Activated CD8-positive, alpha-beta T cell treated with anti-CD3 and anti-CD28 coated beads for 36 hours (primary cell): ENCODE data around the gene CNTNAP2. TPM values are rescaled to one million over a fixed set of nuclear protein-coding genes. Genes with fewer than 3 reads are reported as not detected.

Source experiments
- ATAC-seq: fragments of 200-7000 bp; cut with Tn5 transposase; one replicate; pipeline ENCODE4 v1.10.0; 2021; ENCODE audit warnings: mild to moderate bottlenecking, moderate library complexity
- CTCF ChIA-PET: fragments of 350-600 bp; sonication (Branson Sonifier 250); formaldehyde crosslinking; loops from one replicate; lab custom pipeline; 2021; ENCODE audit warnings: antibody characterized with exemption; lab: Charles Lee
- POLR2A ChIA-PET: fragments of 350-600 bp; sonication (Branson Sonifier 250); formaldehyde crosslinking; loops from one replicate; lab custom pipeline; 2021; ENCODE audit warnings: antibody characterized with exemption; lab: Charles Lee
- DNase-seq: peaks from one replicate; pipeline ENCODE4 v3.0.0-alpha.2; 2020
- H3K27ac Mint-ChIP-seq: one replicate; pipeline ENCODE4 v1.8.0; 2021; ENCODE audit warnings: mild to moderate bottlenecking, mixed read lengths
- H3K27me3 Mint-ChIP-seq: one replicate; pipeline ENCODE4 v1.8.0; 2021; ENCODE audit warnings: mixed read lengths
- H3K36me3 Mint-ChIP-seq: one replicate; pipeline ENCODE4 v1.8.0; 2021; ENCODE audit warnings: low read depth, mixed read lengths
- H3K4me1 Mint-ChIP-seq: one replicate; pipeline ENCODE4 v1.8.0; 2021; ENCODE audit warnings: low read depth, mixed read lengths
- H3K4me3 Mint-ChIP-seq: one replicate; pipeline ENCODE4 v1.8.0; 2021; ENCODE audit warnings: mild to moderate bottlenecking, moderate library complexity, mixed read lengths
- H3K9me3 Mint-ChIP-seq: one replicate; pipeline ENCODE4 v1.8.0; 2021; ENCODE audit warnings: mixed read lengths
- CTCF ChIP-seq: fragments of 200-600 bp; IDR thresholded peaks from one replicate; pipeline ENCODE4 v1.8.0; 2022; ENCODE audit warnings: antibody characterized with exemption, mild to moderate bottlenecking
- intact Hi-C: fragments of 100-400 bp; cut with micrococcal nuclease; formaldehyde crosslinking; loops from one replicate; pipeline ENCODE4 v1.10.0; 2022
- total RNA-seq, 2 experiments: library from RNA; stranded (reverse); gene quantifications; one replicate each; pipeline ENCODE4 v1.2.3, GENCODE V29; 2021

CNTNAP2 gene
- total RNA-seq, 2 experiments from 2014 or later = not detected

DNA sequence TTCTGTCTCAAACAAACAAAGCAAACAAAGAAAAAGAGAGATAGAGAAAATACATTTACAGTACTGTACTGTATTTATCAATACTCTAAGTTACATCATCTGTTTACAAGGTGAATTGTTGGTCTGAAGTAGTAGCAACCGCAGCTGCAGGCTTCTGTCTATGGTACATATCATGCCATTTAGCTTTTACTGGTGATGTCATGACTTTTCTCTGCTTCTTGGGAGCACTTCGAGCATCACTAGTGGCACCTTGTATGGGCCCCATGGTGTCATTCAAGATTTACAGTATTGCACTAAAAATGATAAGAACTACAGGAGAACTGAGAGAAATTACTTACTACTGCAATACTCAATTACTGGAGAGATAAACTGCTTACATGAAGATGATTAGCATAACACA, 826.9 kb downstream of the CNTNAP2 start:
- peaks cover 8% of the 10 kb centered on the region for H3K9me3 Mint-ChIP-seq
- intact Hi-C loops = no loop called here
- ATAC-seq = no peak
- no peak for DNase-seq
- ChIA-PET POLR2A (no interaction called here), CTCF (no interaction called here)
- no peaks in the 10 kb centered on the region for H3K4me1 Mint-ChIP-seq
- H3K27me3 Mint-ChIP-seq = no peaks in the 10 kb centered on the region
- TF ChIP-seq CTCF = no peak
- H3K4me3 Mint-ChIP-seq = no peak overlapping the region
- no peak overlapping the region for H3K27ac Mint-ChIP-seq
- no peaks in the 10 kb centered on the region for H3K36me3 Mint-ChIP-seq

GRCh38 chr7:146948703-146949102, 832.1 kb downstream of the CNTNAP2 start:
- Mint-ChIP-seq H3K27ac (no peak overlapping the region), H3K27me3 (no peaks in the 10 kb centered on the region), H3K4me3 (no peak overlapping the region), H3K4me1 (no peaks in the 10 kb centered on the region), H3K36me3 (no peaks in the 10 kb centered on the region), H3K9me3 (peaks cover 5% of the 10 kb centered on the region)
- no peak for TF ChIP-seq CTCF
- ChIA-PET CTCF (no interaction called here), POLR2A (no interaction called here)
- no peak for ATAC-seq
- no peak for DNase-seq
- intact Hi-C loops = no loop called here

DNA sequence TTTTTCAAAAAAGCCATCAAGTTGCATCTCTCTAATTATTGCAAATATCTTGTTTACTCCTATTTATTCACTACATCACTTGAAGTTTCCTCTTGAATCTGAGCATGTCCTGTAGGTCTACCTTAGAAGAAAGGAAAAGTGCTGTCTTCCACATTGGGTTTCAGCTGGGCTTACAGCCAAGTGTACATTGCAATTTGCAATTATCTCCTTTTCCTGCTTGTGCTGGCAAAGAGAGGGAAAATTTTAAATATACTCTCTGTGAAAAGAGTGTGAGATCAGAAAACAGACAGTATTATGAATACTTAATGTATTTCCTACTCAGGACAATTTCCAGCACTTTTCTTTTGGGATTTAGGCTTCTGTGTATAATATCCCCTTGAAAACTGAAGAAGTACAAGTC, 839.7 kb downstream of the CNTNAP2 start:
- DNase-seq (no peak), ATAC-seq (no peak)
- CTCF ChIA-PET = no interaction called here
- Mint-ChIP-seq H3K36me3 (no peaks in the 10 kb centered on the region), H3K4me1 (no peaks in the 10 kb centered on the region), H3K27ac (no peak overlapping the region), H3K9me3 (peaks cover 6% of the 10 kb centered on the region), H3K27me3 (no peaks in the 10 kb centered on the region), H3K4me3 (no peak overlapping the region)
- no peak for TF ChIP-seq CTCF
- POLR2A ChIA-PET = no interaction called here
- intact Hi-C loops = no loop called here

- no peaks in the 10 kb centered on the region for H3K36me3 Mint-ChIP-seq
- ATAC-seq (no peak), DNase-seq (no peak)
- H3K27ac Mint-ChIP-seq = no peak overlapping the region
- no peak overlapping the region for H3K4me3 Mint-ChIP-seq
- no peaks in the 10 kb centered on the region for H3K27me3 Mint-ChIP-seq
- intact Hi-C loops = no loop called here
- peaks cover 8% of the 10 kb centered on the region for H3K9me3 Mint-ChIP-seq
- ChIA-PET POLR2A (no interaction called here), CTCF (no interaction called here)
- TF ChIP-seq CTCF = no peak
- no peaks in the 10 kb centered on the region for H3K4me1 Mint-ChIP-seq
Observed at GRCh38 chr7:146956853-146957252, 840.3 kb downstream of the CNTNAP2 start.

DNA sequence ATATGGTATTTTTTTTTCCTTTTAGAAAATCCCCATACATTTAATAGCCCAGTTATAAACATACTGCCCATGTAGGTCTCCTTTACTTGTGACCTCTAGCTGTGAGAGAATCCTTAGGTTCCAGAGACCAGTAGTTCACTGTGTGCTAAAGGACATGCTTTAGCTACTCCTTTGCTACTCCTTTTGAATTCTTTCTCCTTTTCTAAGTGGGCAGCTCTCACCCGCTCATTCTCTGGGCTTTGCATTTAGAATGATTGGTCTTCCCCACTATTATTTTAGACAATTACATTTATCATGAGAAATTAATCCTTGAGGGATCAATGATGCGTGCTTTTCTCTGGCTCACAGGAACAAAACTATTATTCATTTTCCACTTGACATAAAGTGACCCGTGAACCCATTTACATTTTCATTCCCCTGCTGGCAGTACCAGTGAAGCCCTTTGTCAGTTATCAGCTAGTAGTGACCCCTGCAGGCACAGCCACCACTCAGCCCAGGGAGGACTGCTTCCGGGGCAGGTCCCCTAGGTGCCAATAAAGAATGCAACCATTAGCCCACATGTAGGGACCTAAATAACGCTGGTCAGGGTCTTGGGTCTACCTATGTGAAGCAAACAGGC, 844.3 kb downstream of the CNTNAP2 start:
- Mint-ChIP-seq H3K4me1 (no peaks in the 10 kb centered on the region), H3K36me3 (no peaks in the 10 kb centered on the region), H3K27ac (no peak overlapping the region), H3K4me3 (no peak overlapping the region), H3K9me3 (peaks cover 11% of the 10 kb centered on the region), H3K27me3 (no peaks in the 10 kb centered on the region)
- CTCF ChIA-PET = no interaction called here
- intact Hi-C loops = no loop called here
- TF ChIP-seq CTCF = no peak
- ATAC-seq (no peak), DNase-seq (no peak)
- POLR2A ChIA-PET = interaction anchor here (0.6 kb wide), 1 partner anchor 20 kb away, joined by 6 read pairs; no protein-coding TSS in a partner anchor
